Loucy (cell line): ENCODE results near the gene DYNLT2.

Experiments
- H2AFZ ChIP-seq: fragments of 200-600 bp; sonication (generic); 2 replicates; pipeline ENCODE4 v1.6.0; 2016; ENCODE audit warnings: antibody characterized with exemption, mild to moderate bottlenecking, low read length, moderate library complexity
- H3F3A ChIP-seq: fragments of 200-600 bp; 2 replicates; pipeline ENCODE4 v1.6.0; 2016; ENCODE audit warnings: antibody characterized with exemption, low read depth, mild to moderate bottlenecking
- H3K27me3 ChIP-seq: fragments of 200-600 bp; sonication (generic); 2 replicates; pipeline ENCODE4 v1.6.1; 2014; ENCODE audit warnings: low read length, mild to moderate bottlenecking; ENCODE audit not compliant: insufficient read depth, poor library complexity, severe bottlenecking
- H3K36me3 ChIP-seq: fragments of 200-600 bp; sonication (generic); 2 replicates; pipeline ENCODE4 v1.6.1; 2016; ENCODE audit warnings: low read length; ENCODE audit not compliant: insufficient read depth
- H3K4me1 ChIP-seq: fragments of 200-600 bp; sonication (generic); 2 replicates; pipeline ENCODE4 v1.5.1; 2014; ENCODE audit warnings: low read length, mild to moderate bottlenecking; ENCODE audit not compliant: insufficient read depth, poor library complexity, severe bottlenecking
- H3K4me2 ChIP-seq: fragments of 200-600 bp; sonication (generic); 2 replicates; pipeline ENCODE4 v1.6.0; 2014; ENCODE audit warnings: antibody characterized with exemption, low read length, low read depth, mild to moderate bottlenecking; ENCODE audit not compliant: poor library complexity, severe bottlenecking
- H3K4me3 ChIP-seq: fragments of 200-600 bp; sonication (generic); 2 replicates; pipeline ENCODE4 v1.5.1; 2014; ENCODE audit warnings: low read length, mild to moderate bottlenecking, mixed read lengths; ENCODE audit not compliant: poor library complexity, severe bottlenecking
- H3K79me2 ChIP-seq: fragments of 200-600 bp; sonication (generic); 2 replicates; pipeline ENCODE4 v1.6.1; 2014; ENCODE audit warnings: low read length; ENCODE audit not compliant: insufficient read depth
- H3K9ac ChIP-seq: fragments of 200-600 bp; sonication (generic); 2 replicates; pipeline ENCODE4 v1.6.0; 2014; ENCODE audit warnings: mild to moderate bottlenecking, low read depth, low read length, moderate library complexity; ENCODE audit not compliant: poor library complexity, severe bottlenecking
- H3K9me2 ChIP-seq: fragments of 200-600 bp; sonication (generic); replicated peaks from 2 replicates; pipeline ENCODE4 v1.6.1; 2016; ENCODE audit warnings: low read depth, low read length, mixed read lengths
- H3K9me3 ChIP-seq: fragments of 200-600 bp; sonication (generic); 2 replicates; pipeline ENCODE4 v1.6.1; 2014; ENCODE audit warnings: mild to moderate bottlenecking, antibody characterized with exemption, low read length, low read depth; ENCODE audit not compliant: insufficient read depth
- H4K20me1 ChIP-seq: fragments of 200-600 bp; sonication (generic); 2 replicates; pipeline ENCODE4 v1.6.0; 2014; ENCODE audit warnings: antibody characterized with exemption, low read length, mild to moderate bottlenecking; ENCODE audit not compliant: insufficient read depth, poor library complexity, severe bottlenecking
- CTCF ChIP-seq: fragments of 200-600 bp; sonication (generic); conservative IDR thresholded peaks from 2 replicates; pipeline ENCODE4 v1.5.1; 2014; ENCODE audit warnings: mild to moderate bottlenecking, antibody characterized with exemption, low read length
- EZH2phosphoT487 ChIP-seq: fragments of 200-600 bp; IDR thresholded peaks from 2 replicates; pipeline ENCODE4 v1.6.1; 2018; ENCODE audit warnings: antibody characterized with exemption, mild to moderate bottlenecking, moderate library complexity, borderline replicate concordance

Gene DYNLT2

GRCh38 chr6:169799474-169799926 is 48.1 kb upstream of the DYNLT2 start:
- H4K20me1 ChIP-seq = no peaks in the 10 kb centered on the region
- H3K4me2 ChIP-seq = no peak overlapping the region
- H3K4me1 ChIP-seq = peaks cover 23% of the 10 kb centered on the region
- H3K9me3 ChIP-seq = no peaks in the 10 kb centered on the region
- TF ChIP-seq CTCF (no peak), EZH2phosphoT487 (no peak)
- no peaks in the 10 kb centered on the region for H3F3A ChIP-seq
- peaks cover 6% of the 10 kb centered on the region for H3K27me3 ChIP-seq
- H3K4me3 ChIP-seq = no peak overlapping the region
- no peaks in the 10 kb centered on the region for H3K79me2 ChIP-seq
- no peak overlapping the region for H2AFZ ChIP-seq
- H3K36me3 ChIP-seq = no peaks in the 10 kb centered on the region
- no peak overlapping the region for H3K9ac ChIP-seq
- no peaks in the 10 kb centered on the region for H3K9me2 ChIP-seq

- H4K20me1 ChIP-seq = no peaks in the 10 kb centered on the region
- no peak for TF ChIP-seq EZH2phosphoT487
- no peak for TF ChIP-seq CTCF
- no peak overlapping the region for H2AFZ ChIP-seq
- no peaks in the 10 kb centered on the region for H3K79me2 ChIP-seq
- H3K27me3 ChIP-seq = peaks cover under 1% of the 10 kb centered on the region
- peaks cover 17% of the 10 kb centered on the region for H3K4me1 ChIP-seq
- no peak overlapping the region for H3K4me3 ChIP-seq
- H3K36me3 ChIP-seq = no peaks in the 10 kb centered on the region
- no peak overlapping the region for H3K4me2 ChIP-seq
- H3K9me3 ChIP-seq = no peaks in the 10 kb centered on the region
- H3K9ac ChIP-seq = no peak overlapping the region
- no peaks in the 10 kb centered on the region for H3F3A ChIP-seq
- no peaks in the 10 kb centered on the region for H3K9me2 ChIP-seq
Measured at GRCh38 chr6:169798764-169799473, 47.5 kb upstream of the DYNLT2 start.

GRCh38 chr6:169795196-169795595 is 43.8 kb upstream of the DYNLT2 start:
- Histone ChIP-seq H2AFZ (no peak overlapping the region), H3K4me1 (peaks cover 7% of the 10 kb centered on the region), H3K36me3 (no peaks in the 10 kb centered on the region), H3K9me2 (no peaks in the 10 kb centered on the region), H3K4me2 (no peak overlapping the region), H3K9me3 (no peaks in the 10 kb centered on the region), H3F3A (no peaks in the 10 kb centered on the region), H3K9ac (no peak overlapping the region), H3K79me2 (no peaks in the 10 kb centered on the region), H3K4me3 (no peak overlapping the region), H3K27me3 (no peaks in the 10 kb centered on the region), H4K20me1 (no peaks in the 10 kb centered on the region)
- no peak for TF ChIP-seq CTCF
- no peak for TF ChIP-seq EZH2phosphoT487
